ENCODE measurements around the gene ZNF491.

Gene ZNF491

GRCh38 chr19:11780431-11781020 is 17.8 kb upstream of the ZNF491 start:
- H3K27ac Mint-ChIP-seq = no peak overlapping the region
- no peaks in the 10 kb centered on the region for H3K4me1 Mint-ChIP-seq (ENCODE audit: low read depth)
- H3K4me3 Mint-ChIP-seq = no peak overlapping the region
- intact Hi-C loops (cut with micrococcal nuclease) = no loop called here
- H3K9me3 Mint-ChIP-seq = peaks cover 91% of the 10 kb centered on the region
- H3K36me3 Mint-ChIP-seq (ENCODE audit: low read depth) = peaks cover 87% of the 10 kb centered on the region
- no peaks in the 10 kb centered on the region for H3K27me3 Mint-ChIP-seq

- Mint-ChIP-seq H3K27me3 (no peaks in the 10 kb centered on the region), H3K4me1 (ENCODE audit: low read depth) (no peaks in the 10 kb centered on the region), H3K36me3 (ENCODE audit: low read depth) (peaks cover 78% of the 10 kb centered on the region), H3K27ac (no peak overlapping the region), H3K4me3 (no peak overlapping the region), H3K9me3 (peaks cover 91% of the 10 kb centered on the region)
- intact Hi-C loops (cut with micrococcal nuclease) = no loop called here
Observed at GRCh38 chr19:11781295-11782057, 16.8 kb upstream of the ZNF491 start.

GRCh38 chr19:11783767-11784166 is 14.6 kb upstream of the ZNF491 start:
- Mint-ChIP-seq H3K27me3 (no peaks in the 10 kb centered on the region), H3K4me3 (no peak overlapping the region), H3K4me1 (ENCODE audit: low read depth) (no peaks in the 10 kb centered on the region), H3K27ac (no peak overlapping the region), H3K9me3 (peaks cover 91% of the 10 kb centered on the region), H3K36me3 (ENCODE audit: low read depth) (peaks cover 55% of the 10 kb centered on the region)
- intact Hi-C loops (cut with micrococcal nuclease) = no loop called here

GRCh38 chr19:11784356-11784755 is 14.0 kb upstream of the ZNF491 start:
- Mint-ChIP-seq H3K27me3 (no peaks in the 10 kb centered on the region), H3K27ac (no peak overlapping the region), H3K4me3 (no peak overlapping the region), H3K9me3 (peaks cover 93% of the 10 kb centered on the region), H3K36me3 (ENCODE audit: low read depth) (peaks cover 49% of the 10 kb centered on the region), H3K4me1 (ENCODE audit: low read depth) (no peaks in the 10 kb centered on the region)
- intact Hi-C loops (cut with micrococcal nuclease) = no loop called here

GRCh38 chr19:11787536-11787935 is 10.8 kb upstream of the ZNF491 start:
- H3K4me1 Mint-ChIP-seq (ENCODE audit: low read depth) = no peaks in the 10 kb centered on the region
- intact Hi-C loops (cut with micrococcal nuclease) = no loop called here
- peaks cover 26% of the 10 kb centered on the region for H3K36me3 Mint-ChIP-seq (ENCODE audit: low read depth)
- H3K4me3 Mint-ChIP-seq = no peak overlapping the region
- H3K27ac Mint-ChIP-seq = no peak overlapping the region
- H3K9me3 Mint-ChIP-seq = peaks cover 91% of the 10 kb centered on the region
- no peaks in the 10 kb centered on the region for H3K27me3 Mint-ChIP-seq

GRCh38 chr19:11792942-11793341 is 5.4 kb upstream of the ZNF491 start:
- H3K27ac Mint-ChIP-seq = no peak overlapping the region
- H3K36me3 Mint-ChIP-seq (ENCODE audit: low read depth) = no peaks in the 10 kb centered on the region
- H3K27me3 Mint-ChIP-seq = peaks cover 2% of the 10 kb centered on the region
- no peak overlapping the region for H3K4me3 Mint-ChIP-seq
- intact Hi-C loops (cut with micrococcal nuclease) = no loop called here
- H3K9me3 Mint-ChIP-seq = peaks cover 44% of the 10 kb centered on the region
- H3K4me1 Mint-ChIP-seq (ENCODE audit: low read depth) = peaks cover 6% of the 10 kb centered on the region

- peaks cover 6% of the 10 kb centered on the region for H3K36me3 Mint-ChIP-seq (ENCODE audit: low read depth)
- H3K4me1 Mint-ChIP-seq (ENCODE audit: low read depth) = peaks cover 14% of the 10 kb centered on the region
- intact Hi-C loops (cut with micrococcal nuclease) = loop anchor here (5.0 kb wide), 1 partner anchor 190 kb away; no protein-coding TSS in a partner anchor
- peak overlapping the region; percentile 11 for H3K4me3 Mint-ChIP-seq
- H3K27me3 Mint-ChIP-seq = peaks cover 5% of the 10 kb centered on the region
- H3K27ac Mint-ChIP-seq = peak overlapping the region; percentile 74
- peaks cover 12% of the 10 kb centered on the region for H3K9me3 Mint-ChIP-seq
Observed at GRCh38 chr19:11797491-11797890, 832 bp upstream of the ZNF491 start.

GRCh38 chr19:11806354-11807098 is 8.2 kb downstream of the ZNF491 start:
- Mint-ChIP-seq H3K9me3 (peaks cover 54% of the 10 kb centered on the region), H3K36me3 (ENCODE audit: low read depth) (peaks cover 27% of the 10 kb centered on the region), H3K27me3 (no peaks in the 10 kb centered on the region), H3K27ac (no peak overlapping the region), H3K4me3 (no peak overlapping the region), H3K4me1 (ENCODE audit: low read depth) (no peaks in the 10 kb centered on the region)
- intact Hi-C loops (cut with micrococcal nuclease) = no loop called here

GRCh38 chr19:11807099-11807380 is 8.7 kb downstream of the ZNF491 start:
- no peaks in the 10 kb centered on the region for H3K27me3 Mint-ChIP-seq
- no peaks in the 10 kb centered on the region for H3K4me1 Mint-ChIP-seq (ENCODE audit: low read depth)
- intact Hi-C loops (cut with micrococcal nuclease) = no loop called here
- H3K36me3 Mint-ChIP-seq (ENCODE audit: low read depth) = peaks cover 27% of the 10 kb centered on the region
- peaks cover 54% of the 10 kb centered on the region for H3K9me3 Mint-ChIP-seq
- no peak overlapping the region for H3K4me3 Mint-ChIP-seq
- no peak overlapping the region for H3K27ac Mint-ChIP-seq

GRCh38 chr19:11813703-11814028 is 15.3 kb downstream of the ZNF491 start:
- H3K9me3 Mint-ChIP-seq = peaks cover 30% of the 10 kb centered on the region
- intact Hi-C loops (cut with micrococcal nuclease) = loop anchor here (1.0 to 2.0 kb wide), 2 partner anchors 15 to 35 kb away; partner anchors contain the start of genes ZNF439 and ZNF491
- peaks cover 47% of the 10 kb centered on the region for H3K36me3 Mint-ChIP-seq (ENCODE audit: low read depth)
- H3K4me1 Mint-ChIP-seq (ENCODE audit: low read depth) = peaks cover 23% of the 10 kb centered on the region
- H3K4me3 Mint-ChIP-seq = peak overlapping the region; percentile 90
- H3K27ac Mint-ChIP-seq = peak overlapping the region; percentile 92
- no peaks in the 10 kb centered on the region for H3K27me3 Mint-ChIP-seq

- peak within 1 kb of the TSS; percentile 90 for H3K4me3 Mint-ChIP-seq
- intact Hi-C loops (cut with micrococcal nuclease) = loop anchor here (1.0 to 2.0 kb wide), 2 partner anchors 15 to 34 kb away; partner anchors contain the start of genes ZNF439 and ZNF491
- peaks cover 23% of the 10 kb centered on the region for H3K4me1 Mint-ChIP-seq (ENCODE audit: low read depth)
- peaks cover 50% of the 10 kb centered on the region for H3K36me3 Mint-ChIP-seq (ENCODE audit: low read depth)
- H3K27me3 Mint-ChIP-seq = no peaks in the 10 kb centered on the region
- peaks cover 32% of the 10 kb centered on the region for H3K9me3 Mint-ChIP-seq
- peak within 1 kb of the TSS; percentile 92 for H3K27ac Mint-ChIP-seq
Observed at GRCh38 chr19:11814029-11814699, 15.8 kb downstream of the ZNF491 start, which contains the start of gene ZNF440. Gene ZNF440, plus strand, starts transcription at chr19:11814273. Its CDS starts 175 bp downstream, at chr19:11814448.

GRCh38 chr19:11814700-11815035 is 16.3 kb downstream of the ZNF491 start:
- Mint-ChIP-seq H3K36me3 (ENCODE audit: low read depth) (peaks cover 52% of the 10 kb centered on the region), H3K4me3 (peak overlapping the region; percentile 90), H3K27me3 (no peaks in the 10 kb centered on the region), H3K27ac (peak overlapping the region; percentile 92), H3K4me1 (ENCODE audit: low read depth) (peaks cover 23% of the 10 kb centered on the region), H3K9me3 (peaks cover 32% of the 10 kb centered on the region)
- intact Hi-C loops (cut with micrococcal nuclease) = loop anchor here (1.0 to 2.0 kb wide), 2 partner anchors 16 to 34 kb away; partner anchors contain the start of genes ZNF439 and ZNF491

- Mint-ChIP-seq H3K9me3 (peaks cover 69% of the 10 kb centered on the region), H3K4me1 (ENCODE audit: low read depth) (peaks cover 10% of the 10 kb centered on the region), H3K27me3 (no peaks in the 10 kb centered on the region), H3K36me3 (ENCODE audit: low read depth) (peaks cover 83% of the 10 kb centered on the region), H3K27ac (no peak overlapping the region), H3K4me3 (no peak overlapping the region)
- intact Hi-C loops (cut with micrococcal nuclease) = no loop called here
Observed at GRCh38 chr19:11821474-11822109, 23.3 kb downstream of the ZNF491 start.
